H9 (cell line): ENCODE measurements around the gene TEX19. TPM values are rescaled to one million over a fixed set of nuclear protein-coding genes. Genes with fewer than 3 reads are reported as not detected.

Experiments
- DNase-seq: peaks from one replicate; pipeline ENCODE4 v3.0.0-alpha.2; 2017
- H2AFZ ChIP-seq: one replicate; pipeline ENCODE4 v1.6.1; 2013; ENCODE audit warnings: mild to moderate bottlenecking, low read length, control low read depth, moderate library complexity
- H2AK5ac ChIP-seq: 2 replicates; pipeline ENCODE4 v1.6.1; 2013; ENCODE audit warnings: low read length, control low read depth, mixed read lengths; ENCODE audit not compliant: insufficient read length
- H2BK120ac ChIP-seq: one replicate; pipeline ENCODE4 v1.6.1; 2013; ENCODE audit warnings: low read depth, mild to moderate bottlenecking, low read length, control low read depth, inconsistent platforms; ENCODE audit not compliant: poor library complexity, severe bottlenecking
- H2BK12ac ChIP-seq: 2 replicates; pipeline ENCODE4 v1.6.1; 2013; ENCODE audit warnings: low read length, control low read depth, mixed read lengths, low read depth; ENCODE audit not compliant: insufficient read length
- H2BK15ac ChIP-seq: 2 replicates; pipeline ENCODE4 v1.6.1; 2013; ENCODE audit warnings: low read depth, low read length, control low read depth
- H2BK20ac ChIP-seq: one replicate; pipeline ENCODE4 v1.6.1; 2013; ENCODE audit warnings: low read depth, mild to moderate bottlenecking, low read length, control low read depth, inconsistent platforms; ENCODE audit not compliant: poor library complexity, severe bottlenecking
- H2BK5ac ChIP-seq: 2 replicates; pipeline ENCODE4 v1.6.1; 2013; ENCODE audit warnings: low read length, control low read depth, mixed read lengths; ENCODE audit not compliant: insufficient read length
- H3K14ac ChIP-seq: 2 replicates; pipeline ENCODE4 v1.6.1; 2013; ENCODE audit warnings: low read length, control low read depth; ENCODE audit not compliant: insufficient read depth
- H3K18ac ChIP-seq: 2 replicates; pipeline ENCODE4 v1.6.1; 2013; ENCODE audit warnings: low read depth, mild to moderate bottlenecking, mixed read lengths, low read length, control low read depth; ENCODE audit not compliant: insufficient read length
- H3K23ac ChIP-seq: 2 replicates; pipeline ENCODE4 v1.6.1; 2013; ENCODE audit warnings: low read length, control low read depth, mixed read lengths, low read depth; ENCODE audit not compliant: insufficient read length
- H3K23me2 ChIP-seq: 2 replicates; pipeline ENCODE4 v1.6.1; 2013; ENCODE audit warnings: low read depth, mild to moderate bottlenecking, mixed read lengths, low read length, control low read depth; ENCODE audit not compliant: insufficient read length, poor library complexity, severe bottlenecking
- H3K27ac ChIP-seq: 2 replicates; pipeline ENCODE4 v1.5.1; 2013; ENCODE audit warnings: low read length, control low read depth, mixed read lengths, low read depth; ENCODE audit not compliant: insufficient read length
- H3K27me3 ChIP-seq: 2 replicates; pipeline ENCODE4 v1.6.1; 2013; ENCODE audit warnings: low read length, control low read depth, inconsistent platforms; ENCODE audit not compliant: insufficient read depth
- H3K4ac ChIP-seq: 2 replicates; pipeline ENCODE4 v1.6.1; 2013; ENCODE audit warnings: low read depth, mild to moderate bottlenecking, control low read depth, inconsistent platforms, low read length, moderate library complexity
- H3K4me1 ChIP-seq: 2 replicates; pipeline ENCODE4 v1.6.1; 2013; ENCODE audit warnings: low read length, control low read depth, inconsistent platforms; ENCODE audit not compliant: insufficient read depth
- H3K4me2 ChIP-seq: 2 replicates; pipeline ENCODE4 v1.6.1; 2013; ENCODE audit warnings: low read length, control low read depth, mixed read lengths; ENCODE audit not compliant: insufficient read length, insufficient read depth
- H3K56ac ChIP-seq: 2 replicates; pipeline ENCODE4 v1.6.1; 2013; ENCODE audit warnings: low read depth, mild to moderate bottlenecking, mixed read lengths, low read length, control low read depth; ENCODE audit not compliant: insufficient read length
- H3K79me1 ChIP-seq: 2 replicates; pipeline ENCODE4 v1.6.1; 2013; ENCODE audit warnings: low read depth, mild to moderate bottlenecking, moderate library complexity, low read length, control low read depth, inconsistent platforms; ENCODE audit not compliant: insufficient read depth, poor library complexity, severe bottlenecking
- H3K79me2 ChIP-seq: 2 replicates; pipeline ENCODE4 v1.6.1; 2013; ENCODE audit warnings: low read length, control low read depth, inconsistent platforms; ENCODE audit not compliant: insufficient read depth
- H3K9ac ChIP-seq: 2 replicates; pipeline ENCODE4 v1.6.1; 2013; ENCODE audit warnings: low read length, control low read depth, mixed read lengths; ENCODE audit not compliant: insufficient read length; ENCODE audit errors: extremely low read depth
- H3K9me3 ChIP-seq: one replicate; pipeline ENCODE4 v1.6.1; 2013; ENCODE audit warnings: low read depth, low read length, inconsistent platforms; ENCODE audit not compliant: control insufficient read depth
- H3T11ph ChIP-seq: one replicate; pipeline ENCODE4 v1.6.1; 2013; ENCODE audit warnings: mild to moderate bottlenecking, low read length, control low read depth, inconsistent platforms
- H4K20me1 ChIP-seq: one replicate; pipeline ENCODE4 v1.6.1; 2013; ENCODE audit not compliant: control insufficient read depth, insufficient read length, insufficient read depth
- H4K5ac ChIP-seq: 2 replicates; pipeline ENCODE4 v1.6.1; 2013; ENCODE audit warnings: low read depth, mild to moderate bottlenecking, mixed read lengths, low read length, control low read depth; ENCODE audit not compliant: insufficient read length
- H4K8ac ChIP-seq: replicated peaks from 2 replicates; pipeline ENCODE4 v1.6.1; 2013; ENCODE audit warnings: low read length, control low read depth, mixed read lengths, low read depth; ENCODE audit not compliant: insufficient read length
- H4K91ac ChIP-seq: 2 replicates; pipeline ENCODE4 v1.6.1; 2013; ENCODE audit warnings: low read depth, mild to moderate bottlenecking, moderate library complexity, mixed read lengths, low read length, control low read depth; ENCODE audit not compliant: insufficient read length
- H3K27ac Mint-ChIP-seq, 3 experiments: 2 replicates in 2 of 3; 3 replicates in 1 of 3; pipeline ENCODE4 v1.8.0; 2020 to 2021; ENCODE audit warnings: mixed read lengths in 3 of 3, mild to moderate bottlenecking in 1 of 3, moderate library complexity in 1 of 3
- H3K27me3 Mint-ChIP-seq: 2 replicates; pipeline ENCODE4 v1.8.0; 2021; ENCODE audit warnings: low read depth, mild to moderate bottlenecking, moderate library complexity, mixed read lengths
- H3K36me3 Mint-ChIP-seq, 3 experiments: 2 replicates in 2 of 3; 3 replicates in 1 of 3; pipeline ENCODE4 v1.8.0; 2020 to 2021; ENCODE audit warnings: low read depth in 3 of 3, mixed read lengths in 3 of 3; ENCODE audit not compliant: insufficient read depth in 1 of 3
- H3K4me1 Mint-ChIP-seq, 2 experiments: 2 replicates each; pipeline ENCODE4 v1.8.0; 2020; ENCODE audit warnings: mixed read lengths in 2 of 2
- H3K4me3 Mint-ChIP-seq, 2 experiments: 2 replicates in 1 of 2; 3 replicates in 1 of 2; pipeline ENCODE4 v1.8.0; 2020 to 2021; ENCODE audit warnings: mild to moderate bottlenecking in 2 of 2, mixed read lengths in 2 of 2, moderate library complexity in 1 of 2
- H3K9me3 Mint-ChIP-seq, 2 experiments: 2 replicates in 1 of 2; 3 replicates in 1 of 2; pipeline ENCODE4 v1.8.0; 2020; ENCODE audit warnings: mild to moderate bottlenecking in 2 of 2, mixed read lengths in 2 of 2, moderate library complexity in 1 of 2
- WGBS: extraction: QIAGEN DNeasy Blood & Tissue Kit; methylation state at CpG from one replicate; pipeline ENCODE4 v1.1.7; 2013; ENCODE audit warnings: missing lambda C conversion rate, low lambda C conversion rate, mixed read lengths; ENCODE audit not compliant: insufficient read length; ENCODE audit errors: extremely low coverage; 5-methylcytosine and 5-hydroxymethylcytosine counted together
- total RNA-seq: library from RNA; stranded (reverse); gene quantifications from 2 replicates; pipeline ENCODE4 v1.2.1, GENCODE V29; 2021
- TF ChIP-seq, protein P1 (sequence below): fragments of 200-600 bp; sonication (generic); conservative IDR thresholded peaks from 3 replicates; pipeline ENCODE4 v1.8.0; 2021; ENCODE audit warnings: antibody characterized with exemption, mild to moderate bottlenecking

Gene TEX19
- total RNA-seq, 1 experiment from 2014 or later = 1.4 TPM

DNA sequence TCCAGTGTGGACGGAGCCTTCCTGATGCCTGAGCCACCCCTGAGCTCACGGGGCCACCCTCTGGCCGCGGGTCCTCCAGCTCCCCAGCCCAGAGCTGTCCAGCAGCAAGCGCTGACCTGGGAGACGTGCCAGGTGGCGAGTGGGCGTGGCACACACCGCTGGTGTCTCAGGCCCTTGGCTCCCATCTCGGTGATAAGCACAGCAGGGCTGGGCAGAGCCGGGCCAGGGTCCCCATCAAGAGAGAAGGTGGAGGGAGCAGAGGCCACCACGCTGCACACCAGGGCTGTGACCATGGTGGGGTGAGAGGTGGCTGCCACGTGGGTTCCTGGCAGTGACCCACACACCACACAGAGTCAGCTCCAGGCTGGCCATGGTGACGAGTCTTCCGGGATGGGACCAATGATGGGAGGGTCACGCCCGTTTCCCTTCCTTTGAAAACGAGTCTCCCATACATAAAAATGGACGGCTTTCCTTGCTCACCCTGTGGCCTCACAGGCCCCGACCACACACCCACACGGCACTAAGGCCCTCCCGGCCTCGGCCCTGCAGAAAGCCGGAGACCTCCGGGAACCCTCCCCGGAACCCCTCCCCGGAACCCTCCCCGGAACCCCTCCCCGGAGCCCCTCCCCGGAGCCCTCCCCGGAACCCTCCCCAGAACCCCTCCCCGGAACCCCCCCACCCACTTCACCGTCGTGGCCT, 29.3 kb downstream of the TEX19 start:
- no CpG with 5 or more reads among the region's 34 CpGs for WGBS

More for the DNA sequence above, 29.3 kb downstream of the TEX19 start:
- TF ChIP-seq, protein P1, sequence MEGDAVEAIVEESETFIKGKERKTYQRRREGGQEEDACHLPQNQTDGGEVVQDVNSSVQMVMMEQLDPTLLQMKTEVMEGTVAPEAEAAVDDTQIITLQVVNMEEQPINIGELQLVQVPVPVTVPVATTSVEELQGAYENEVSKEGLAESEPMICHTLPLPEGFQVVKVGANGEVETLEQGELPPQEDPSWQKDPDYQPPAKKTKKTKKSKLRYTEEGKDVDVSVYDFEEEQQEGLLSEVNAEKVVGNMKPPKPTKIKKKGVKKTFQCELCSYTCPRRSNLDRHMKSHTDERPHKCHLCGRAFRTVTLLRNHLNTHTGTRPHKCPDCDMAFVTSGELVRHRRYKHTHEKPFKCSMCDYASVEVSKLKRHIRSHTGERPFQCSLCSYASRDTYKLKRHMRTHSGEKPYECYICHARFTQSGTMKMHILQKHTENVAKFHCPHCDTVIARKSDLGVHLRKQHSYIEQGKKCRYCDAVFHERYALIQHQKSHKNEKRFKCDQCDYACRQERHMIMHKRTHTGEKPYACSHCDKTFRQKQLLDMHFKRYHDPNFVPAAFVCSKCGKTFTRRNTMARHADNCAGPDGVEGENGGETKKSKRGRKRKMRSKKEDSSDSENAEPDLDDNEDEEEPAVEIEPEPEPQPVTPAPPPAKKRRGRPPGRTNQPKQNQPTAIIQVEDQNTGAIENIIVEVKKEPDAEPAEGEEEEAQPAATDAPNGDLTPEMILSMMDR = no peak
- Histone ChIP-seq H3K27me3 (no peaks in the 10 kb centered on the region), H4K91ac (no peak overlapping the region), H3K14ac (no peak overlapping the region; the same call in 1 of the 2 replicates), H3K4me1 (no peaks in the 10 kb centered on the region), H3K18ac (no peak overlapping the region), H3K27ac (no peak overlapping the region), H3K4me2 (no peak overlapping the region), H3K79me2 (no peaks in the 10 kb centered on the region), H3T11ph (no peak overlapping the region), H2BK15ac (no peak overlapping the region), H3K9me3 (no peaks in the 10 kb centered on the region), H2BK5ac (no peak overlapping the region), H4K8ac (no peak overlapping the region), H3K79me1 (no peaks in the 10 kb centered on the region), H2AK5ac (no peak overlapping the region), H2BK120ac (no peak overlapping the region), H3K56ac (no peak overlapping the region), H3K4ac (no peak overlapping the region), H2BK12ac (no peak overlapping the region), H3K23me2 (no peaks in the 10 kb centered on the region), H2BK20ac (no peak overlapping the region), H2AFZ (no peak overlapping the region), H3K9ac (no peak overlapping the region), H4K5ac (no peak overlapping the region), H3K23ac (no peak overlapping the region), H4K20me1 (no peaks in the 10 kb centered on the region)
- Mint-ChIP-seq H3K9me3 (no peaks in the 10 kb centered on the region; a peak in 1 of 5 replicates), H3K4me1 (peaks cover 4 to 13% of the 10 kb centered on the region in 2 experiments; a peak in 3 of 4 replicates), H3K4me3 (no peak overlapping the region), H3K27ac (no peak overlapping the region), H3K36me3 (peaks cover 0 to 9% (median 5%) of the 10 kb centered on the region in 3 experiments; a peak in 3 of 7 replicates), H3K27me3 (peaks cover 9% of the 10 kb centered on the region)
- DNase-seq = no peak
